Endodermal cell (in vitro differentiated cells): ENCODE data around the gene ZNF138. TPM values are rescaled to one million over a fixed set of nuclear protein-coding genes. Genes with fewer than 3 reads are reported as not detected.
A peak's percentile ranks its signal among the peaks of the same experiment; 100 is the strongest.

ENCODE experiments used
- DNase-seq: peaks from one replicate; pipeline ENCODE4 v3.0.0-alpha.2; 2017
- H3K27ac ChIP-seq: 2 replicates; pipeline ENCODE4 v1.5.1; 2013; ENCODE audit warnings: mild to moderate bottlenecking, low read depth, low read length, moderate library complexity
- H3K27me3 ChIP-seq: 2 replicates; pipeline ENCODE4 v1.6.1; 2013; ENCODE audit warnings: mild to moderate bottlenecking, low read length, moderate library complexity; ENCODE audit not compliant: insufficient read depth, control insufficient read depth, poor library complexity, severe bottlenecking
- H3K36me3 ChIP-seq: 2 replicates; pipeline ENCODE4 v1.7.0; 2013; ENCODE audit warnings: mild to moderate bottlenecking, low read length, moderate library complexity; ENCODE audit not compliant: control insufficient read depth, insufficient read depth
- H3K4me1 ChIP-seq: one replicate; pipeline ENCODE4 v1.7.0; 2013; ENCODE audit warnings: low read length; ENCODE audit not compliant: control insufficient read depth, insufficient read depth
- H3K4me3 ChIP-seq: 2 replicates; pipeline ENCODE4 v1.5.1; 2013; ENCODE audit warnings: mild to moderate bottlenecking, low read length, moderate library complexity
- H3K9ac ChIP-seq: 2 replicates; pipeline ENCODE4 v1.6.1; 2013; ENCODE audit warnings: mild to moderate bottlenecking, low read length, moderate library complexity; ENCODE audit not compliant: poor library complexity, severe bottlenecking; ENCODE audit errors: extremely low read depth
- H3K9me3 ChIP-seq: 2 replicates; pipeline ENCODE4 v1.6.1; 2013; ENCODE audit warnings: mild to moderate bottlenecking, low read length, moderate library complexity; ENCODE audit not compliant: control insufficient read depth
- H3K27ac Mint-ChIP-seq: 2 replicates; pipeline ENCODE4 v1.8.0; 2020; ENCODE audit warnings: mixed read lengths
- H3K27me3 Mint-ChIP-seq: 2 replicates; pipeline ENCODE4 v1.8.0; 2021; ENCODE audit warnings: mild to moderate bottlenecking, mixed read lengths; ENCODE audit not compliant: insufficient read depth
- H3K36me3 Mint-ChIP-seq: 2 replicates; pipeline ENCODE4 v1.8.0; 2020; ENCODE audit warnings: low read depth, mixed read lengths
- H3K4me1 Mint-ChIP-seq: 2 replicates; pipeline ENCODE4 v1.8.0; 2020; ENCODE audit warnings: mixed read lengths
- H3K4me3 Mint-ChIP-seq: 2 replicates; pipeline ENCODE4 v1.8.0; 2020; ENCODE audit warnings: mild to moderate bottlenecking, moderate library complexity, mixed read lengths
- H3K9me3 Mint-ChIP-seq: 2 replicates; pipeline ENCODE4 v1.8.0; 2020; ENCODE audit warnings: mild to moderate bottlenecking, mixed read lengths
- CTCF ChIP-seq: fragments of 200-600 bp; sonication (generic); conservative IDR thresholded peaks from 2 replicates; pipeline ENCODE4 v1.5.0; 2021; ENCODE audit warnings: antibody characterized with exemption, mild to moderate bottlenecking
- WGBS, 2 experiments: methylation state at CpG; one replicate each; pipeline versions ENCODE4 v1.1.5 to v1.1.7; 2013; ENCODE audit warnings: missing lambda C conversion rate in 2 of 2, mixed read lengths in 1 of 2; ENCODE audit not compliant: insufficient coverage in 1 of 2, insufficient read length in 1 of 2; 5-methylcytosine and 5-hydroxymethylcytosine counted together
- total RNA-seq, 2 donors: library from RNA; stranded (reverse); fragmentation: NEBNext Ultra II Directional in 1 of 2; extraction: Animal tissue kit (Norgen Biotek cat#: 25700) in 1 of 2; gene quantifications; 2 replicates in 1 of 2; 3 replicates in 1 of 2; pipeline ENCODE4 v1.2.1, GENCODE V29; 2021

Gene ZNF138
- total RNA-seq, 2 donors from 2014 or later, result 28.0 to 32.9 TPM

GRCh38 chr7:64849250-64849923 lies 55.2 kb downstream of the ZNF138 start:
- peaks cover 7% of the 10 kb centered on the region for H3K9me3 Mint-ChIP-seq
- Histone ChIP-seq H3K9me3 (no peaks in the 10 kb centered on the region), H3K36me3 (no peaks in the 10 kb centered on the region), H3K27ac (no peak overlapping the region), H3K9ac (no peak overlapping the region), H3K27me3 (no peaks in the 10 kb centered on the region), H3K4me1 (no peaks in the 10 kb centered on the region), H3K4me3 (no peak overlapping the region)
- DNase-seq, result no peak
- H3K4me1 Mint-ChIP-seq, result no peaks in the 10 kb centered on the region
- peak; percentile 52 for TF ChIP-seq CTCF
- no peak overlapping the region for H3K4me3 Mint-ChIP-seq
- no peak overlapping the region for H3K27ac Mint-ChIP-seq
- WGBS, 2 experiments, result 60 to 87% methylated on average over 1 to 5 of the region's 5 CpGs
- no peaks in the 10 kb centered on the region for H3K27me3 Mint-ChIP-seq
- no peaks in the 10 kb centered on the region for H3K36me3 Mint-ChIP-seq

GRCh38 chr7:64849924-64850499 lies 55.8 kb downstream of the ZNF138 start:
- DNase-seq, result no peak
- H3K27ac ChIP-seq, result no peak overlapping the region
- TF ChIP-seq CTCF, result no peak
- Mint-ChIP-seq H3K27ac (no peak overlapping the region), H3K4me3 (no peak overlapping the region), H3K9me3 (peaks cover 7% of the 10 kb centered on the region), H3K4me1 (no peaks in the 10 kb centered on the region), H3K36me3 (no peaks in the 10 kb centered on the region), H3K27me3 (no peaks in the 10 kb centered on the region)
- 84 to 89% methylated on average over 4 to 7 of the region's 7 CpGs for WGBS, 2 experiments
- H3K4me1 ChIP-seq, result no peaks in the 10 kb centered on the region
- no peak overlapping the region for H3K9ac ChIP-seq
- no peaks in the 10 kb centered on the region for H3K9me3 ChIP-seq
- no peaks in the 10 kb centered on the region for H3K27me3 ChIP-seq
- no peaks in the 10 kb centered on the region for H3K36me3 ChIP-seq
- no peak overlapping the region for H3K4me3 ChIP-seq

GRCh38 chr7:64853679-64854078 lies 59.5 kb downstream of the ZNF138 start:
- Histone ChIP-seq H3K4me3 (no peak overlapping the region), H3K9ac (no peak overlapping the region), H3K9me3 (no peaks in the 10 kb centered on the region), H3K4me1 (no peaks in the 10 kb centered on the region), H3K36me3 (no peaks in the 10 kb centered on the region), H3K27me3 (no peaks in the 10 kb centered on the region), H3K27ac (no peak overlapping the region)
- H3K9me3 Mint-ChIP-seq, result peaks cover 5% of the 10 kb centered on the region
- H3K36me3 Mint-ChIP-seq, result no peaks in the 10 kb centered on the region
- no peak for TF ChIP-seq CTCF
- no peak overlapping the region for H3K27ac Mint-ChIP-seq
- no peak for DNase-seq
- H3K4me1 Mint-ChIP-seq, result no peaks in the 10 kb centered on the region
- no peak overlapping the region for H3K4me3 Mint-ChIP-seq
- 65% methylated on average over 3 of the region's 4 CpGs; no CpG with 5 or more reads in 1 of the 2 experiments for WGBS, 2 experiments
- H3K27me3 Mint-ChIP-seq, result no peaks in the 10 kb centered on the region
